IgD-negative memory B cell (primary cell): Measurements from ENCODE around the gene EMX2. TPM values are rescaled to one million over a fixed set of nuclear protein-coding genes. Genes with fewer than 3 reads are reported as not detected.
A peak's percentile ranks its signal among the peaks of the same experiment; 100 is the strongest.

Experiments
- H3K27ac Mint-ChIP-seq, 3 donors: one replicate each; pipeline ENCODE4 v1.8.0; 2020 to 2022; ENCODE audit warnings: mild to moderate bottlenecking in 3 of 3, mixed read lengths in 3 of 3, moderate library complexity in 1 of 3
- H3K27me3 Mint-ChIP-seq: one replicate; pipeline ENCODE4 v1.8.0; 2021; ENCODE audit warnings: mixed read lengths
- H3K36me3 Mint-ChIP-seq: one replicate; pipeline ENCODE4 v1.8.0; 2020; ENCODE audit warnings: mild to moderate bottlenecking, mixed read lengths
- H3K4me1 Mint-ChIP-seq, 3 donors: one replicate each; pipeline ENCODE4 v1.8.0; 2020 to 2022; ENCODE audit warnings: mixed read lengths in 3 of 3, mild to moderate bottlenecking in 1 of 3
- H3K4me3 Mint-ChIP-seq, 4 donors: one replicate each; pipeline ENCODE4 v1.8.0; 2020 to 2022; ENCODE audit warnings: mild to moderate bottlenecking in 4 of 4, mixed read lengths in 4 of 4, moderate library complexity in 3 of 4
- H3K9me3 Mint-ChIP-seq, 3 donors: one replicate each; pipeline ENCODE4 v1.8.0; 2020 to 2021; ENCODE audit warnings: mixed read lengths in 3 of 3, mild to moderate bottlenecking in 1 of 3
- polyA plus RNA-seq: library from polyadenylated mRNA; unstranded; fragments of 300-500 nt; fragmentation: Illumina TruSeq; gene quantifications from one replicate; pipeline ENCODE4 v1.2.3, GENCODE V29; 2021

EMX2 gene
- polyA plus RNA-seq, 1 donor from 2014 or later = not detected

DNA sequence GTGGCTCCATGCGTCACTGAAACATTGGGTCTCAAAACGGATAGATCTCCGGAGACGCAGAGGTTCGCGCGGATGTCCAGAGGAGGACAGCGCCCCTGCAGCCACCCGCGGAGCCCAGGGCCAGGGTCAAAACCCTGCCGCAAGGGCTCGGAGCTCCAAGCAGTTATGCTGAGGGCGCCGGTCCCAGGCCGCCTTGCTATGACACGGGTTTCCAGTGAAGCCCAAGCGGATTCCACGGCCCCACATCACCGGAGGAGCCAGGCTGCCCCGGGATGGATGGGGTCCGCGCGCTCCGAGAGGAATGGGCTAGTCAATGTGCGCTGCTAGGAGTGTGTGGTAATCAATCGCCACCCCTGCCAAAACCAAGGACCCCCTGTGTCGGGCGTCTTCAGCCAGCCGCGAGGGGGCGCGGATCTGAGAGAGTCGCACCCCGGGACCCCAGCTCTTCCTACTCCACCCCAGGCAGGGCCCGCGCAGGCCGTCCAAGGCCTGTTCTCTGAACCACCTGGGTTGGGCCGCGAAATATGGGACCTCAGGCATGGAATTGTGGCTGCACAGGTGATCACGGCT is 5.6 kb upstream of the EMX2 start:
- Mint-ChIP-seq H3K27ac (peak overlapping the region in 1 of 3 donors; percentile 46), H3K4me1 (peaks cover 4 to 15% (median 12%) of the 10 kb centered on the region in 3 donors), H3K36me3 (no peaks in the 10 kb centered on the region), H3K4me3 (no peak overlapping the region), H3K27me3 (peaks cover 68% of the 10 kb centered on the region), H3K9me3 (peaks cover 0 to 2% (median 0%) of the 10 kb centered on the region in 3 donors)

DNA sequence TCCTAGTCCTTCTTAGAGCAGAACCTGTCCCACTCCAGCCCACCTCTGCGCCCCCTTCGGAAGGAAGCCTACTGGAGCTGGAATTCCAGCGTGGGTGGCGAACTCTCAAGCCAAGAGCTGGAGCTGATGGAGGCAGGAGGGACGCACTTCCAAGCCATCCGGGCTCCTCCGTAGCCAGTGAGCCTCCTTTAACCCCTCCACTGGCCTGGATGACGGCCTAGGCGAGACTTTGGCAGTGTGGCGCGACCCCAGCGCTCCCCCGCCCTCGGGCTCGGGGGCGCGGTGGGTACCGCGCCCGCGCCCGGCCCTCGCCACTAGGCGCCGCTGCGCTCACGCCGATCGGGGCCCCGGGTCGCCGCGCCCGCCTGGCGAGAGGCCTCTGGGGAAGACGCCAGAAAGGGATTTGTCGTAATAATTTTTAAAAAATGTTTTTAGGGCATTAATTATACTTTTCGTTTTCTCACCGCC is 5.1 kb upstream of the EMX2 start:
- peaks cover 4 to 15% (median 10%) of the 10 kb centered on the region in 3 donors for H3K4me1 Mint-ChIP-seq
- H3K27me3 Mint-ChIP-seq = peaks cover 66% of the 10 kb centered on the region
- H3K36me3 Mint-ChIP-seq = no peaks in the 10 kb centered on the region
- H3K9me3 Mint-ChIP-seq = peaks cover 0 to 2% (median 0%) of the 10 kb centered on the region in 3 donors
- no peak overlapping the region for H3K27ac Mint-ChIP-seq
- H3K4me3 Mint-ChIP-seq = no peak overlapping the region

DNA sequence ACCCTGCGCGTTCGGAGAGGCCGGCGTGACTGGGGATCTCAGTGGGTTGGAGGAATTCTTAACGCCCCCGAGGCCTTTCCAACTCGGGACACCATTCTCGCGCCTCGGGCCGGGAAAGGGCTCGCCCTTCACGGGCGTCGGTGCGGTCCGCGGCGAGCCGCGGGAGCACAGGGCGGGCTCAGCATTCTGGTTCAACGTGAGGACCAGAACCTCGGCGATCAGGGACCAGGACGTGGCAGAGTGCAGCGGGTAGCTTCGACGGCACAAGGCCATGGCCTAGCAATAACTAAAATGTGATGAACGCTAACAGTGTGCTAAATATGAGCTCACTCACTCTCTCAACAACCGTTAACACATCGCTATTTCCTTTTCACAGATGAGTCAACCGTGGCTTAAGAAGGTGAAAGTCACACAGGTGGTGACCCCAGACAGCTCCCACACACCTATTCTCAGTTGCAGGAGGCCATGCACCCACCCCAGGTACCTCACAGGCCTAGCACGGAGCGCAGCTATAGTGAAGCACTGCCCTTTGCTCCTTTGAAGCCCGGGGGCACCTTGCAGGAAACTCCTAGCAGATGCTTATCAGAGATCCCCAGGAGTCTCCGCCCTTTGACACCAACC is 4.5 kb upstream of the EMX2 start:
- peaks cover 0 to 2% (median 0%) of the 10 kb centered on the region in 3 donors for H3K9me3 Mint-ChIP-seq
- no peak overlapping the region for H3K4me3 Mint-ChIP-seq
- no peak overlapping the region for H3K27ac Mint-ChIP-seq
- H3K27me3 Mint-ChIP-seq = peaks cover 64% of the 10 kb centered on the region
- H3K4me1 Mint-ChIP-seq = peaks cover 4 to 15% (median 10%) of the 10 kb centered on the region in 3 donors
- no peaks in the 10 kb centered on the region for H3K36me3 Mint-ChIP-seq

DNA sequence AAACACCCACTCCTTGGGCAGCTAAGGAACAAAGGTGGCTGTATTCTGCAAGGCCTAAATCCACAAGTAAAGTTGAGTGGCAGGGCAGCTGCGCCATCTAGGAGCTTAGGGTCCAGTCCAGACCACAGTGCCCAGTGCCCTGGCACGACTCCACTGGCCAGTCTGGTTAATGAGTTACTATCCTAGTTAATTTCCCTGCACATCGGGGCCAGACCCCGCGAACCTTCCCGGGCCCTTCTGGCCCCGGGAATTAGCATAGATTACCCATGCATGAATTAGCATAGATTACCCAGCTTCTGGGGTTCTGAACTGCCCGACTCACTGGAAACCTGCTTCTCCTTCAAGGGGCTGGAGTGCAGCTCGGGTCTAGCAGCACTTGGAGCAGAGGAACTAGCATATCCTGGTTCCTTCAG is 3.2 kb upstream of the EMX2 start:
- H3K27me3 Mint-ChIP-seq = peaks cover 57% of the 10 kb centered on the region
- peak overlapping the region in 1 of 4 donors; percentile 12 for H3K4me3 Mint-ChIP-seq
- H3K9me3 Mint-ChIP-seq = peaks cover 0 to 5% (median 0%) of the 10 kb centered on the region in 3 donors
- no peaks in the 10 kb centered on the region for H3K36me3 Mint-ChIP-seq
- H3K27ac Mint-ChIP-seq = no peak overlapping the region
- peaks cover 2 to 7% (median 4%) of the 10 kb centered on the region in 3 donors for H3K4me1 Mint-ChIP-seq

DNA sequence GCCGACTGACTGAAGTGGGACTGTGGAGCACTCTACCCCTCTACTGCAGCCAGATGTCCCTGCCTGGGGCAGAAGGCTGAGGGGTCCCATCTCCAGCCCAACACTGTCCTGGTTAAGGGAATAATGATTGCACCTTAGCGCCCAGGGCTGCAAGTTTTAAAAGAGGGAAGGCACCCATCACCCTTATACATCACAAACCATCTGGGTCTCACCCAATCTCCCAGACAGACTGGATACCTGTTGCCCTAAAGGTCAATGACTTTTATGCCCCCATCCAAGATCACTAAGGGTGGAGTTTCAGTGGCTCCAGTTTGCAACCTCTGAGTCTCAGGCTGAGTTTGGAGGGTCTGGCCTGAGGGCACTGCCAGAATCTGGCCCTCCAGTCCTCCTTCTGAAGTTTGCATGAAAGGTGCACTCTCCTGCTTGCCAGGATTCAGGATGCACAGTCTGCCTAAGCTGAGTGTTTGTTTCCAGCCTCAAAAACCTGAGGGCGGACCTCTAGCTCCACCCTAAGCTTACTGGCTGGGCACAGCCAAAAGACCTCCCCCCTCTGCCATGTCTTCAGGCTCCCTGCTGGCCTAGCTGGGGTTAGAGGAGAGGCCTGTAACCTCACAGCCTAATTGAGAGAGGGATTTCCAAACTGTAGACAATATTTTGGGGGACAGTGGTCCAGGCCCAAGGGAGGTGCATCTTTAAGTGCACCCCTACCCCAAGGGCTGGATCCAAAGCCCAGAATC is 2.5 kb upstream of the EMX2 start:
- Mint-ChIP-seq H3K4me3 (no peak overlapping the region), H3K9me3 (peaks cover 0 to 5% (median 0%) of the 10 kb centered on the region in 3 donors), H3K4me1 (peaks cover 2 to 7% (median 4%) of the 10 kb centered on the region in 3 donors), H3K27ac (no peak overlapping the region), H3K27me3 (peaks cover 62% of the 10 kb centered on the region), H3K36me3 (no peaks in the 10 kb centered on the region)

DNA sequence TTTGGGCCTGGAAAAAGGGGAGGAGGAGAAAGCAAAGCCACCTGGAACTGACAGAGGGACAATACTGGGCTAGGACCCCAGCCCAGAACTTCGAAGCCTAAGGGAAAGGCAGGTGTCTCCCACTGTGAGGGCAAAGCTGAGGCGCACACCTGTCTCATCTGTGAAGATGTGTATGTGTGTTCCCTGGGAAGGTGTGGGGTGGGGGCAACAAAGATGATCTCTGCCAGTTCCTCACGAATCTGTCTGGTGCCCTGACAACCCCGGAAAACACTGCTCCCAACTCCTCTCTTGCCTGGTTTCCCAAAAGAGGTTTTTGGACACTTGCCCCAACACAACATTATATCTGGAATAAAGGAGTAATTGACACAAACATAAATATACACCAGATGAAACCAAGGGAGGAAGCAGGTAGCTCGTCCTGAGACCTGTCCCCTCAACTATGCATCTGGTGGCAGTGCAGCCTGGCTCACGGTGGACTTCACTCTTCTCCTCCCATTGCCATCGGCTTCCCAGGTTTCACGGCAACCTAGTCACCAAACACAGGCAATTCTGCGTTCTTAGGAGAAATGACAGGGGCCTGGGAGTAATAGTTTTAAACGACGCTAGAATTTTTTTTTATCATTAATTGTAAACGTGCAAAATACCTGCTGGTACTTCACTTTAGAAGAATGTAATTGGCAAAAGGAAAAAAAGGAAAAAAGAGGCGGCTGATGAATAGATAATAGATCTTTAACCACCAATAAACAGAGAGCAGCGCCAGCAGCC is 1.7 kb upstream of the EMX2 start:
- Mint-ChIP-seq H3K36me3 (no peaks in the 10 kb centered on the region), H3K4me3 (peak overlapping the region in 1 of 4 donors; percentile 73), H3K4me1 (peaks cover 2 to 7% (median 4%) of the 10 kb centered on the region in 3 donors), H3K9me3 (peaks cover 0 to 5% (median 0%) of the 10 kb centered on the region in 3 donors), H3K27me3 (peaks cover 58% of the 10 kb centered on the region), H3K27ac (peak overlapping the region in 1 of 3 donors; percentile 21)

DNA sequence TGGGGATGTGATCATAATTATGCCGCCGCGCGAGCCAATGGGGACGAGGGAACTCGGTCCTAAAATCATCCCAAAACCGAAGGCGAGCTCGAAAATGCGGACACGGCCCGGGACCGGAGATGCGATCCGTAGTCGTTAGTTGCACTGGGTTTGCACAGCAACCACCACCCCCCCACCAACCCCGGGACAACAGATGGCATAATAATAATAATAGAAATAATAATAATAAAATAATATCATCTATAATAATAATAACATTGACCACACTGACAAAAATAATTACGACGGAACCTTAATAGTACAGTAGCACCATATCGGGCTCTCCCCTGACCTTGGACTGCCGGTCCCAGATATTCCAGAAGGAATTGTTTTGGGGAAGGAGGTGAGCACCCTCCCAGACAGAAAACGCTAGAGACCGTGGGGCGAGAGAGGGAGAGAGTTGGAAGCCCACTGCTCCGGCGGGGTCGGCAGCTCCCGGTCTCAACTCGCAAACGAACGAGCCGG is 1.1 kb upstream of the EMX2 start:
- peaks cover 59% of the 10 kb centered on the region for H3K27me3 Mint-ChIP-seq
- peak overlapping the region in 1 of 3 donors; percentile 21 for H3K27ac Mint-ChIP-seq
- H3K4me3 Mint-ChIP-seq = peak overlapping the region in 2 of 4 donors; percentile 73 to 75
- peaks cover 2 to 7% (median 7%) of the 10 kb centered on the region in 3 donors for H3K4me1 Mint-ChIP-seq
- no peaks in the 10 kb centered on the region for H3K36me3 Mint-ChIP-seq
- H3K9me3 Mint-ChIP-seq = peaks cover 0 to 5% (median 0%) of the 10 kb centered on the region in 3 donors

DNA sequence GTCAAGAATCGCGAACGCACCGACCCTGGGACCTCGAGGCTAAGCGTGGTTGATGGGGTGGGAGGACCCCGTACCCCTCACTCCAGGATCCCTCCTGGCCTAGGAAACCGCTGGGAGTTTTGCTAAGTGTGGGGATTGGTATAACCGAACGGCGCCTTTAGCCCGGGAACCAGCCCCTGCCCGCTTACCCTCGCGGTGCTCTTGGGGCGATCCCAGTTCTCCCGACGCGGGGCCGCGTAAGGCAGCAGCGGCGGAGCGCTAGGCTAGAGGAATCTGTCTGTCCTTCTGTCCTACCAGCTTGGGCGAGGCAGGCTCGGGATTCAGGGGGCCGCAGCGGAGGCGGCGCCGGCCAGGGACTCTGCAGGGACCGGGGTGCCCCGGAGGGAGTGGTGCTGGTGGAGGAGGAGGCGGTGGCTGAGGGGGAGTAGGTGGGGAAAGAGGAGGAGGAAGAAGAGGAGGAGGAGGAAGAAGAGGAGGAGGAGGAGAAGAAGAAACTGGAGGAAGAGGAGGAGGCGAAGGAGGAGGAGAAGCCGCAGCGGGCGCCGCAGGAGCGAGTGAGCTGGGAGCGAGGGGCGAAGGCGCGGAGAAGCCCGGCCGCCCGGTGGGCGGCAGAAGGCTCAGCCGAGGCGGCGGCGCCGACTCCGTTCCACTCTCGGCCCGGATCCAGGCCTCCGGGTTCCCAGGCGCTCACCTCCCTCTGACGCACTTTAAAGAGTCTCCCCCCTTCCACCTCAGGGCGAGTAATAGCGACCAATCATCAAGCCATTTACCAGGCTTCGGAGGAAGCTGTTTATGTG is 439 bp upstream of the EMX2 start:
- Mint-ChIP-seq H3K27ac (no peak overlapping the region), H3K4me3 (peak overlapping the region in 2 of 4 donors; percentile 28 to 76), H3K9me3 (peaks cover 0 to 5% (median 0%) of the 10 kb centered on the region in 3 donors), H3K4me1 (peaks cover 2 to 7% (median 5%) of the 10 kb centered on the region in 3 donors), H3K27me3 (peaks cover 61% of the 10 kb centered on the region), H3K36me3 (no peaks in the 10 kb centered on the region)

DNA sequence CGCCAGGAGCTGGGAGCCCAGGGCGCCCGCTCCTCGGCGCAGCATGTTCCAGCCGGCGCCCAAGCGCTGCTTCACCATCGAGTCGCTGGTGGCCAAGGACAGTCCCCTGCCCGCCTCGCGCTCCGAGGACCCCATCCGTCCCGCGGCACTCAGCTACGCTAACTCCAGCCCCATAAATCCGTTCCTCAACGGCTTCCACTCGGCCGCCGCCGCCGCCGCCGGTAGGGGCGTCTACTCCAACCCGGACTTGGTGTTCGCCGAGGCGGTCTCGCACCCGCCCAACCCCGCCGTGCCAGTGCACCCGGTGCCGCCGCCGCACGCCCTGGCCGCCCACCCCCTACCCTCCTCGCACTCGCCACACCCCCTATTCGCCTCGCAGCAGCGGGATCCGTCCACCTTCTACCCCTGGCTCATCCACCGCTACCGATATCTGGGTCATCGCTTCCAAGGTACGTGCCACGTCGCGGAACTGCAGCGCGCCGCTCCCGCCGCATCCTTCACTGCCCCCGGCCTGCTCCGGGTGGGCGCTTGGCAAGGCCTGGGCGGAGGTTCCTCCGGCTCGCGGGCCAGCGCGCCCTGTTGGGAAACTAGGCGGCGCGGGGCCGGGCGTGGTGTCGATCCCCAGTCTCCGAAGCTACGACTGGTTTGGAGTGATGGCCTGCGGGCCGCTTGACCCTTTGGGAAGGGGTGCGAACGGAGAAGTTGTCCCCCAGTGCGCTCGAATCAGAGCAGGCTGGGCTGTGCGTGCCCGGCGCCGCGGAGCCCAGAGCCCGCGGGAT is 868 bp downstream of the EMX2 start:
- Mint-ChIP-seq H3K9me3 (peaks cover 0 to 5% (median 0%) of the 10 kb centered on the region in 3 donors), H3K36me3 (no peaks in the 10 kb centered on the region), H3K27ac (no peak overlapping the region), H3K4me1 (peaks cover 2 to 11% (median 7%) of the 10 kb centered on the region in 3 donors), H3K27me3 (peaks cover 67% of the 10 kb centered on the region), H3K4me3 (peak overlapping the region in 2 of 4 donors; percentile 12 to 39)

DNA sequence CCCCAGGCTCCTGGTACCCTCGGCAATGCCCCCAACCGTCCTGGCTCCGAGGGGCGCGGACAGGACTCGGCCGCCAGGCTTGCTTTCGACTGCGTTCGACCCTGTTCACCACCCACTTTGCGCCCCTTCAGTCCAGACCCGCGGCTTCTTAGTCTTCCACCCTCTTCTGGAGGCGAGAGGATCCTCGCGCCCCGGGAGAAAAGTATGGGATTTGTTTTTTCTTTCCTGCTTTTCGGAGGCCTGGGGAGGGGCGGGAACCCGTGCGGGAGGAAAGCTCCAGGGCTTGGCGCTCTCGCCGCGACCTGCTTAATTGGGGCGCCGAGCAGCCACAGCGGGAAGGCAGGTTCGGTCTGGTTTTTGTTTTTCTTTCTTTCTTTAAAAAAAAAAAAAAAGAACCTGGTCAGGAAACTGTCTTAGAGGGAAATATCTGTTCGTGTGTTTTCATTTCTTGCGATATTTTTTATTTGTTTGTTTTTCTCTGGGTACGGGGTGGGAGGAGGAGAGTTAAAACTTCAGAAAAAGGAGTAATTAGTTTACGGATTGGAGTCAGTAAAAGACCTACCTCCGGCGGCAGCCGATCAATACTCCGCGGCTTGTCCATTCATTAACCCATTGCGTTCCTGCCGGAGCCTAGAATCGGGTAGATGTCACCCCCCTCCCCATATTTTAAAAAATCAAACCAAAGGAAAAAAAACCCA is 1.6 kb downstream of the EMX2 start:
- H3K9me3 Mint-ChIP-seq = peaks cover 0 to 5% (median 0%) of the 10 kb centered on the region in 3 donors
- H3K4me1 Mint-ChIP-seq = peaks cover 2 to 11% (median 7%) of the 10 kb centered on the region in 3 donors
- H3K4me3 Mint-ChIP-seq = no peak overlapping the region
- H3K27me3 Mint-ChIP-seq = peaks cover 68% of the 10 kb centered on the region
- no peak overlapping the region for H3K27ac Mint-ChIP-seq
- H3K36me3 Mint-ChIP-seq = no peaks in the 10 kb centered on the region

DNA sequence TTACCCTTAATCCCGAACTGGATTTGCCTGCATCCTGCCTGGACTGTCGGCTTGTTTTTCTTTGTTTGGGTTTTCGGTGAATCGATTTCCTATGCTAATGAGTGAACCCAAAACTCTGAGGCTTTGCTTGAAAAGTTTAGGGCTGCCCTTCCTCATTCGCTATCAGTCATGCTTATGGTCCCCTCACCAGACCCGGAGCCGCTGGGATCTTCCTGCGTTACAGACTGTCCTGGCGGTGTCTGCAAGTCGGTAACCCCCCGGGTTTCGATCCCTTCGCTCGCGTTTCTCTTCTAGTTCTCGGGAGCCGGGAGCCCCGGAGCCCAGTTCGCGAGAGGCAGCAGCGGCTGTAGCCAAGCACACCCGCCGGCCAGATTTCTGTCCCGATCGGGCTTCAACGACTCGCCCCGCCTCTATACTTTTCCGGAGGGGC is 2.2 kb downstream of the EMX2 start:
- Mint-ChIP-seq H3K4me1 (peaks cover 2 to 11% (median 7%) of the 10 kb centered on the region in 3 donors), H3K9me3 (peaks cover 0 to 5% (median 0%) of the 10 kb centered on the region in 3 donors), H3K27me3 (peaks cover 69% of the 10 kb centered on the region), H3K4me3 (no peak overlapping the region), H3K36me3 (no peaks in the 10 kb centered on the region), H3K27ac (no peak overlapping the region)

DNA sequence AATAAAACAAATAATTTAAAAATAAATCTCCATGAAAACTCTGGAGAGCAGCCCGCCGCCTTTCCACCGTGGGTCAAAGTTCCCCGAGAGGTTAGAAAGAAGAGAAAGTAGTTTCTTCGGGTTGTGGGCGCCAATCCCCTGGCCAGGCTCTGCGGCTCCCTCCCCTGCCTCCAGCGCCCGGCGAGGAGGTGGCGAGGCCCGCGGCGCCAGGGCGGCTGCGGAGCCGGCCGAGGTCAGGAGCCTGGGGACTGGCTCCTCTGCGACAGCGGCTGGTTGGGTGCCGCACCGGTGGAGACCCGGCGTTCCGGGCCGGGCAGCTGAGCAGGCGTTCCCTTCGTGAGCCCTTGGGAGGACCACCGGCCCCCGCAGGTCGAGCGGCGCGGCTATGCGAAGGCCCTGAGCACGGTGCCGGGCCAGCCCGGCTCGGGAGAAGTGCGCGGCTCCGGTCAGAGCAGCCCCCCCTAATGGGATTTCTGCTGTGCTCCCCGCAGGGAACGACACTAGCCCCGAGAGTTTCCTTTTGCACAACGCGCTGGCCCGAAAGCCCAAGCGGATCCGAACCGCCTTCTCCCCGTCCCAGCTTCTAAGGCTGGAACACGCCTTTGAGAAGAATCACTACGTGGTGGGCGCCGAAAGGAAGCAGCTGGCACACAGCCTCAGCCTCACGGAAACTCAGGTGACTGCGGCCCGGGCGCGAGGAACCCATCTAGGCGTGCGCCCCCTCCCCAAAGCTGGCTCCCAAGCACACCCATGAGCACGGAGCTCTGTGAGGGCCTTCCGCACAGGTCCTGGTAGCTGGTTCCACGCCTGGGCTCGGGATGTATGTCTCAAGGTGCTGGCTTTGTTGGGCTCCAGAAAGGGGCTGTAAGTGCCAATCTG is 2.8 kb downstream of the EMX2 start:
- H3K4me1 Mint-ChIP-seq = peaks cover 2 to 11% (median 7%) of the 10 kb centered on the region in 3 donors
- H3K36me3 Mint-ChIP-seq = no peaks in the 10 kb centered on the region
- no peak overlapping the region for H3K4me3 Mint-ChIP-seq
- H3K27me3 Mint-ChIP-seq = peaks cover 70% of the 10 kb centered on the region
- peaks cover 0 to 5% (median 0%) of the 10 kb centered on the region in 3 donors for H3K9me3 Mint-ChIP-seq
- peak overlapping the region in 1 of 3 donors; percentile 8 for H3K27ac Mint-ChIP-seq
